ENCODE data around the gene PALM.
"Not testable (repeated sequence)": the region's sequence is repeated elsewhere in the genome, so short reads cannot be mapped to it uniquely, and the experiment has no call there.

The PALM gene

DNA sequence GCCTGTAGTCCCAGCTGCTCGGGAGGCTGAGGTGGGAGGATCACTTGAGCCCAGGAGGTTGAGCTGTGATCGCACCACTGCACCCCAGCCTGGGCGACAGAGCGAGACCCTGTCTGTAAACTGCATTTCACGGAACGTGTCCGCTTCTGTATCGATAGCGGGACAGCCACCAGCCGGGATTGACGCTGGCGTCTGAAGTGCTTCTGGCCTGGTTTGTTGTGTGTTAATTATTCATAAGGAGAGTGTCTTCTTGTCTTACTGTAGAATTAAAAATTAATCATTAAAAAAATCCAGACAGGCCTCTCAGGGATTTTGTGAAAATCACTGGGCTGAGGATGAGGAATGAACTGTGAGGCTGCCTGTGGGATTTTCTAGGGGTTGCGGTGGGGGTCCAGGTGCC, 26.0 kb downstream of the PALM start:
- TF ChIP-seq, protein P1, sequence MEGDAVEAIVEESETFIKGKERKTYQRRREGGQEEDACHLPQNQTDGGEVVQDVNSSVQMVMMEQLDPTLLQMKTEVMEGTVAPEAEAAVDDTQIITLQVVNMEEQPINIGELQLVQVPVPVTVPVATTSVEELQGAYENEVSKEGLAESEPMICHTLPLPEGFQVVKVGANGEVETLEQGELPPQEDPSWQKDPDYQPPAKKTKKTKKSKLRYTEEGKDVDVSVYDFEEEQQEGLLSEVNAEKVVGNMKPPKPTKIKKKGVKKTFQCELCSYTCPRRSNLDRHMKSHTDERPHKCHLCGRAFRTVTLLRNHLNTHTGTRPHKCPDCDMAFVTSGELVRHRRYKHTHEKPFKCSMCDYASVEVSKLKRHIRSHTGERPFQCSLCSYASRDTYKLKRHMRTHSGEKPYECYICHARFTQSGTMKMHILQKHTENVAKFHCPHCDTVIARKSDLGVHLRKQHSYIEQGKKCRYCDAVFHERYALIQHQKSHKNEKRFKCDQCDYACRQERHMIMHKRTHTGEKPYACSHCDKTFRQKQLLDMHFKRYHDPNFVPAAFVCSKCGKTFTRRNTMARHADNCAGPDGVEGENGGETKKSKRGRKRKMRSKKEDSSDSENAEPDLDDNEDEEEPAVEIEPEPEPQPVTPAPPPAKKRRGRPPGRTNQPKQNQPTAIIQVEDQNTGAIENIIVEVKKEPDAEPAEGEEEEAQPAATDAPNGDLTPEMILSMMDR (IDR thresholded peaks at IDR 0.05; ENCODE audit: extremely low read depth, insufficient read depth, missing control alignments): no peak
- in situ Hi-C loops (cut with MboI; ENCODE audit: low pct_unique_long_range_greater_than_20kb, low sequenced_read_pairs, unreplicated experiment): loop anchor here (25.0 kb wide), 1 partner anchor 147 kb away; the partner anchor contains the start of gene HCN2
- no peak for DNase-seq (ENCODE audit: low spot score)

DNA sequence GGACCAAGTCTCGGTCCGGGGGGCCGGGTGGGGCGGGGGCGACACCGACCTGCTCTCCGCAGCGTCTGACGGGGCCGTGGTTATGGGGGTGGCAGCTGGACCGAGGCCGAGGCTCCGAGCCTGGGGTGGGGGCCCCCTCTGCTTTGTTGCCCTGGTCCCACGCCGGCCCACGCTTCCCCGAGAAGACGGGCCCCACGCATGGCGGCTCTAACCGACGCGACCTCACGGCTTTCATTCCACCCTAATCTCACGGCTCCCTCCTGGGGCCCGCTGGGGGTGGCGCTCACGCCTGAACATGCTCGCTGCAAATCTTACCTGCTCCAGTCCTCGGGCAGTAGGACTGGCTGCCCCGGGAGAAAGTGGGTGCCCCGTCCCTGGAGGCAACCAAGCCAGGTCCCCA, 27.4 kb downstream of the PALM start:
- in situ Hi-C loops (cut with MboI; ENCODE audit: low pct_unique_long_range_greater_than_20kb, low sequenced_read_pairs, unreplicated experiment): loop anchor here (25.0 kb wide), 1 partner anchor 149 kb away; the partner anchor contains the start of gene HCN2
- no peak for DNase-seq (ENCODE audit: low spot score)
- TF ChIP-seq, protein P1 (IDR thresholded peaks at IDR 0.05; ENCODE audit: extremely low read depth, insufficient read depth, missing control alignments): no peak

DNA sequence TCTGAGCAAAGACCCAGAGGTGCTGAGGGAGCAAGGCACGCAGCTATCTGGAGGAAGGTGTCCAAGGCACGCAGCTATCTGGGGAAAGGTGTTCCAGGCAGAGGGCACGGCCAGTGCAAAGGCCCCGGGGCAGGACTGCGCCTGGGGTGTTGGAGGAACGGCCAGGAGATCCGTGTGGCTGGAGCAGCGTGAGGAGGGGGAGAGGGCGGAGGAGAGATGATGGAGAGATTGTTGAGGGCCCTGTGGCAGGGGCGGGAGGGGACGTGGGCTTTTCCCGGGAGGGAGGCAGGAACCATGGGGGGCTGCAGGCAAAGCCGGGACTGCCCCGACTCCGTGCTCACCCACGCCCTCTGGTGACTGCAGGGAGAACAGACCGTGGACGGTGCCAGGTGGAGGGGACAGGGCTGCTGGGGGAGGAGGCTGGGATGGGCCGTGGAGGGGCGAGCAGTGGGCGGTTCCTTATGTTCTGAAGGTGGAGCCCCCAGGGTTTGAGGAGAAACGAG, 28.9 kb downstream of the PALM start:
- TF ChIP-seq, protein P1 (IDR thresholded peaks at IDR 0.05; ENCODE audit: extremely low read depth, insufficient read depth, missing control alignments): peak; percentile 67
- in situ Hi-C loops (cut with MboI; ENCODE audit: low pct_unique_long_range_greater_than_20kb, low sequenced_read_pairs, unreplicated experiment): loop anchor here (25.0 kb wide), 1 partner anchor 150 kb away; the partner anchor contains the start of gene HCN2
- DNase-seq (ENCODE audit: low spot score): peak; percentile 88

DNA sequence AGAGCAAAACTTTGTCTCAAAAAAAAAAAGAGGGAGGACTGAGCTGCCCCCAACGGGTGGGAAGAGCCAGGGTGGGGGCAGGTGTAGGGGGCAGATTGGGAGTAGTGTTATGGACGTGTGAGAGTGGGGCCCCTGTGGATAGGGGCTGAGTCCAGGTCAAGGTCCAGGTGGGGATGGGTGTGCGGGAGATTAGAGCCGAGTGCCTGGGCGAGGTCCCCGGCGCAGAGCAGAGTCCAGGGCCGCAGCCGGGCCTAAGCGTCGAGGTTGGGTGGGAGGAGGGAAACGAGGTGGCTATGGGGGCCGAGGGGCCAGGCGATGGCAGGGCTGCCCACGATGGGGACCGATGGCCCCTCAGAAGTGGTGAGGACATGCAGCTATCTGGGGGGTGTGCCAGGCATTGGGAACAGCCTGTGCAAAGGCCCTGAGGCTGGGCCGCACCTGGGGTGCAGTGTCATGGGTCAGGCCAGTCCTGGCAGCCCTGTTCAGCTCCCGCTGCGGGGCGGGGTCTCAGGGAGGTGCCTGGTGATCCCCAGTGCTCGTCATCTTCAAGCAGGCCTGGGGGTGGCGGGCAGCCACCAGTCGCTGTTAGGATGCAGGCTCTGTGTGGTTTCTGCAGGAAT, 29.9 kb downstream of the PALM start:
- in situ Hi-C loops (cut with MboI; ENCODE audit: low pct_unique_long_range_greater_than_20kb, low sequenced_read_pairs, unreplicated experiment): loop anchor here (25.0 kb wide), 1 partner anchor 151 kb away; the partner anchor contains the start of gene HCN2
- TF ChIP-seq, protein P1 (IDR thresholded peaks at IDR 0.05; ENCODE audit: extremely low read depth, insufficient read depth, missing control alignments): no peak
- no peak for DNase-seq (ENCODE audit: low spot score)

DNA sequence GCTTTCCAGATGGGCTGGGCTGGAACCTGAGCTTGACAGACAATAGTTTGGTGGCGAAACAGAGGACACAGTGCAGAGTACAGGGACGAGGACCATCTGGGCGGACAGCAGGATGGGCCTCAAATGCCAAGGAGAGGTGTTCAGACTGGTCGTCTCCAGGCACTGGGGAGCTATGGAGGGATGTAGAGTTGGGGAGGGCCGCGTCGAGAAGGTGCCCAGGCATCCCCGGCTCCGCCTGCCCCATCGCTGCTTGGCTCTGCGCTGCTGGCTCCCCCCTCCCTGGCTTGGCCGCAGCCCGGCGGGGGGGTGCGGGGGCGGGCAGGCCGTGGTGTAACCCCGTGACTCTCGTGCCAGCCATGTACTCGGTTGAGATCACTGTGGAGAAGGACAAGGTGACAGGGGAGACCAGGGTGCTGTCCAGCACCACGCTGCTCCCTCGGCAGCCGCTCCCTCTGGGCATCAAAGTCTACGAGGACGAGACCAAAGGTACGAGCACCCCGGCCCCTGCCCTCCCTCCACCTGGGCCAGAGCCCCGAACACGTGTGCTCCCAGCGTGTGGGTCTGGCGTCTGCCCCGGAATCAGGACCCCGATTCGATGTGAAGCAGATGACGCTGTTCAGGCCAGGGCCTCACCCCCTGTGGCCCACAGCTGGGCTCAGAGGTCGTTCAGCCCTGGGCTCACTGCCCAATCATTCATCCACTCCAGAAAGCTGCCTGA, 31.4 kb downstream of the PALM start:
- in situ Hi-C loops (cut with MboI; ENCODE audit: low pct_unique_long_range_greater_than_20kb, low sequenced_read_pairs, unreplicated experiment): loop anchor here (25.0 kb wide), 1 partner anchor 153 kb away; the partner anchor contains the start of gene HCN2
- DNase-seq (ENCODE audit: low spot score): no peak
- TF ChIP-seq, protein P1 (IDR thresholded peaks at IDR 0.05; ENCODE audit: extremely low read depth, insufficient read depth, missing control alignments): no peak

DNA sequence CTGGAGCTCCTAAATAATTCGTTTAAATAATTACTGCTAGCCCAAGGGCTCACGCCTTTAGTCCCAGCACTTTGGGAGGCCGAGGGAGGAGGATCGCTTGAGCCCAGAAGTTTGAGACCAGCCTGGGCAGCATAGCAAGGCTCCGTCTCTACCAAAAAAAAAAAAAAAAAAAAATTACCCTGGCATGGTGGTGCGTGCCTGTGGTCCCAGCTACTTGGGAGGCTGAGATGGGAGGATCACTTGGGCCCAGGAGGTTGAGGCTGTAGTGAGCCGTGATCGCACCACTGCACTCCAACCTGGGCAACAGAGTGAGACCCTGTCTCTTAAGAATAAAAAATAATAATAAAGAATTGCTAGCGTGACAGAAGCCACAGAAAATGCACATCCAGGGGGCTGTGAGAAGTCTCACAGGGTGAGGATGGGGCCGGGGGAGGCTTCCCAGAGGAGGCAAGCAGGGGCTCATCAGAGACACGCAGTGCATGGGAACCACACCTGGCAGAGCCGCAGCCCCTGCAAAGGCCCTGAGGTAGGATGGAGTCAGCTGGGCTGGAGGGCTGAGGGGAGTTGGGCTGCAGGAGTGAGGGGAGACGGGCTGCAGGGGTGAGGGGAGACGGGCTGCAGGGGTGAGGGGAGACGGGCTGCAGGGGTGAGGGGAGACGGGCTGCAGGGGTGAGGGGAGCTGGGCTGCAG, 32.2 kb downstream of the PALM start:
- in situ Hi-C loops (cut with MboI; ENCODE audit: low pct_unique_long_range_greater_than_20kb, low sequenced_read_pairs, unreplicated experiment): loop anchor here (25.0 kb wide), 1 partner anchor 154 kb away; the partner anchor contains the start of gene HCN2
- DNase-seq (ENCODE audit: low spot score): not testable (repeated sequence)

All from GM13977 (cell line).